ENCODE data around the gene DNAJC16. TPM values are rescaled to one million over a fixed set of nuclear protein-coding genes. Genes with fewer than 3 reads are reported as not detected.
"Not testable (repeated sequence)": the region's sequence is repeated elsewhere in the genome, so short reads cannot be mapped to it uniquely, and the experiment has no call there.

Gene DNAJC16
- total and polyA plus RNA-seq, 2 of the 13 experiments (the other 11 are each of a cell fraction or from before 2014, with no cell fraction given), result 11.4 to 15.4 TPM

- TF ChIP-seq ZNF280D (CRISPR knock-in tag; IDR thresholded peaks at IDR 0.05) (0 out of 2 replicates have a peak, but pooled peaks have one; percentile 16), SIN3A (IDR thresholded peaks at IDR 0.05; ENCODE audit: borderline replicate concordance, low read depth, low read length) (peak; percentile 14; the same call in 1 of the 2 replicates)
Observed at GRCh38 chr1:15603966-15604282, 77.3 kb downstream of the DNAJC16 start (continued).

GRCh38 chr1:15604400-15604799, 77.8 kb downstream of the DNAJC16 start:
- WGBS (ENCODE audit: low lambda C conversion rate), result 80% methylated on average over 16 of the region's 21 CpGs
- in situ Hi-C loops (cut with HindIII; ENCODE audit: extremely low pct_ligation_motif_present, low pct_unique_long_range_greater_than_20kb); H3K27ac ChIP-seq (ENCODE audit: extremely low read length, insufficient read depth, low read length); H3K36me3 ChIP-seq (replicated peaks in 1 of 2; ENCODE audit: control insufficient read depth in 1 of 2, insufficient read depth in 2 of 2, low read length in 2 of 2); H2AFZ ChIP-seq (ENCODE audit: low read length); BruUV-seq (replicated peaks); CTCF ChIA-PET (ENCODE audit: low intra/inter-chr PET ratio, low total read pairs); H4K20me1 ChIP-seq (ENCODE audit: insufficient read depth, low read length); H3K9me3 ChIP-seq (ENCODE audit: low read length); DNase-seq (ENCODE audit: low spot score); H3K79me2 ChIP-seq (ENCODE audit: insufficient read depth, low read length); H3K9ac ChIP-seq (ENCODE audit: insufficient read depth, low read depth, low read length); H3K27me3 ChIP-seq (ENCODE audit: control insufficient read depth in 1 of 2, insufficient read depth in 2 of 2, low read length in 2 of 2); FAIRE-seq: not testable (repeated sequence)
- peak; percentile 12; the same call in 2 of the 3 replicates for ATAC-seq
- peak; percentile 28; the same call in 1 of the 2 replicates for TF ChIP-seq HOXA3 (CRISPR knock-in tag; IDR thresholded peaks at IDR 0.05)
- TF ChIP-seq MYC (CRISPR knock-in tag; IDR thresholded peaks at IDR 0.05; ENCODE audit: borderline replicate concordance), result 0 out of 2 replicates have a peak, but pooled peaks have one; percentile 13
- peak; percentile 38 for TF ChIP-seq CTCF (CRISPR knock-in tag; IDR thresholded peaks at IDR 0.05)
- TF ChIP-seq GABPB1 (CRISPR knock-in tag; IDR thresholded peaks at IDR 0.05), result peak; percentile 31; the same call in 1 of the 2 replicates
- 0 out of 2 replicates have a peak, but pooled peaks have one; percentile 49 for TF ChIP-seq GFI1 (CRISPR knock-in tag; IDR thresholded peaks at IDR 0.05; ENCODE audit: borderline replicate concordance)
- POLR2A ChIA-PET, result interaction anchor here (1.3 to 7.6 kb wide), 5 partner anchors 13 to 137 kb away, joined by 3 to 188 read pairs (median 5); partner anchors contain the start of gene DDI2
- peak overlapping the region in 1 of 3 experiments; percentile 85; a peak in 1 of 6 replicates for H3K4me3 ChIP-seq (replicated peaks in 1 of 3; ENCODE audit: insufficient read depth in 1 of 3, low read depth in 2 of 3, low read length in 3 of 3)
- H3K4me2 ChIP-seq (ENCODE audit: low read depth, low read length), result peak overlapping the region; percentile 95
- peaks cover 56% of the 10 kb centered on the region for H3K4me1 ChIP-seq (ENCODE audit: insufficient read depth, low read length)
- intact Hi-C loops (cut with micrococcal nuclease; ENCODE audit: unreplicated experiment), result loop anchor here (10.0 kb wide), 1 partner anchor 80 kb away; the partner anchor contains the start of genes CASP9 and DNAJC16

Measured in HepG2 (cell line).